CD4-positive, alpha-beta T cell treated with Interleukin-2 at 100 ng/mL for 4 hours (primary cell): ENCODE measurements around the gene BACE1-AS.
"Not testable (repeated sequence)": the region's sequence is repeated elsewhere in the genome, so short reads cannot be mapped to it uniquely, and the experiment has no call there.

ENCODE experiments used
- DNase-seq: peaks from one replicate; pipeline ENCODE4 v3.0.0-alpha.2; 2020; ENCODE audit warnings: low spot score

Gene BACE1-AS

DNA sequence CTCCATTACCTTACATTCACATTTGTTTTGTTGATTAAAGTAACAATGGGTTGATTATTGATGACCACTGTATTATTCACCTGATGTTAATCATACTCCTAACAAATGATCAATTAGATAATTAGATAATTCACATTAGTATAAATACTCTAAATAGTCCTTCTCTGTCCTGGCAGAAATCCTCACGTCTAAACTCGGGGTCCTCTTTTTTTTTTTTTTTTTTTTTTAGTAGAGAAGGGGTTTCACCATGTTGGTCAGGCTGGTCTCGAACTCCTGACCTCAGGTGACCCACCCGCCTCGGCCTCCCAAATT lies 36.1 kb downstream of the BACE1-AS start:
- not testable (repeated sequence) for DNase-seq

DNA sequence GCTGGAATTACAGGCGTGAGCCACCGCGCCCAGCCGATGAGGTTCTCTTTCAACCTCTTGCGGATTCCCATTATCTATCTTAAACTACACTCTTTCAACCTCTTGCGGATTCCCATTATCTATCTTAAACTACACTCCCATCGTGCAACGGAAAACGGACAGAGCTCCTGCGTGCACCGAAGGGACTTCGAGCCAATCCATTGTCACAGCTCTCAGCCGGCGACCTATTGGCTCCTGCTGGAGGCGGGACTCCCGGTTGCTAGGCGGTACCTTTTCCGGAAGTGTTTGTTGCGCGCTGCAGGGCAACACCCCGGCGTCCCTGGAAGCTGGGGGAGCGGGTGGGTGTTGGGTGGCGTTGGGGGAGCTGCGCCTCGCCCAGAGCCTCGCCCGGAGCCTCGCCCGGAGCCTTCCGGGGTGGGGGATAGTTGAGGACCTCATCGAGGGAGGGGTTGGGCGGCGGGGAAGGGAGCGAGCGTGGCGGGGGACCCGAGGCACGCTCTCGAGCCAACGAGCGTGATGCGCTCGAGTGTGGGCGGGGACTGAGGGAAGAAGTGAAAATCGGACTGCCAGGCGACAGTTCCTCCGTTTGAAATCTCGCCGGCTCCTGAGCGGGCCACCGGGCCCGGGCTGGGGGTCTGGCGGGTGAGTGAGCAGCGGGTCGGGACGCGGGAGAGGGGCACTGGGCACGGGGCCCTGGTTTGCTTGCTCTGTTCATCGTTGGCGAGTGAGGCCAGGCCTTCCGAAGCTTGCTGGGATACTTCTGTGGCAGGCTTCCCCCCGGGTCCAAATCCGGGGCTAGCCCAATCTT lies 36.6 kb downstream of the BACE1-AS start, which contains the start of gene CEP164:
CEP164 (plus strand) TSS at position 288 of the 808 bp plus-strand sequence. CDS start 10,733 bp downstream, outside the sequence.
- DNase-seq: peak; percentile 97

DNA sequence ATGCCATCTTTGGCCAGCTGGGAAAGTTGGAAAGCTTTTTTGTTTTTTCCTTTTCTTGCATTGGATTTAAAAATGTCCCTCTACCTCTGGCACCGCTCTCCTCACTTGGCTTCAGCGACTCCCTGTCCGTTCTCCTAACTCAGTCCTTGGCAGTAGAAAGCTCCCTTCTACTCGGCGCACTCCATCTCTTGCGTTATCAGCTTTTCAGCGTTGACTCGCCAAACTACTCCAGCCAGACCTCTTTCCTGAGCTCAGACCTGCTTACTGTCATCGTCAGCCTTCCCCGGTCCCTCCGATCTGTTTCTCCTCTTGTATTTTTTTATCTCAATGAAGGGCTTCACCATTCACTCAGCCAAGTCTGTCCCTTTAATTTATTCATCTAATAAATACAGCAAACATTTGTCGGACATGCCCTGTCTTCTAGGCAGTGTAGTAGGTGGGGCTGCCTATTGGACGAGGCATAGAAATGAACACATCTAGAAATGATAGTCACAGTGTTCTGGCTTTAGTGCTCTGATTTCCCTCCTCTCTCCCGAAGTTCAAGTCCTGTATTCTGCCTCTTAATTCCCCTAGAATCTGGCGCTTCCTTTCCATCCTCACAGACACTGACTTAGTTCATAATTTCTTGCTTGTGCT lies 37.3 kb downstream of the BACE1-AS start:
- peak; percentile 2 for DNase-seq

DNA sequence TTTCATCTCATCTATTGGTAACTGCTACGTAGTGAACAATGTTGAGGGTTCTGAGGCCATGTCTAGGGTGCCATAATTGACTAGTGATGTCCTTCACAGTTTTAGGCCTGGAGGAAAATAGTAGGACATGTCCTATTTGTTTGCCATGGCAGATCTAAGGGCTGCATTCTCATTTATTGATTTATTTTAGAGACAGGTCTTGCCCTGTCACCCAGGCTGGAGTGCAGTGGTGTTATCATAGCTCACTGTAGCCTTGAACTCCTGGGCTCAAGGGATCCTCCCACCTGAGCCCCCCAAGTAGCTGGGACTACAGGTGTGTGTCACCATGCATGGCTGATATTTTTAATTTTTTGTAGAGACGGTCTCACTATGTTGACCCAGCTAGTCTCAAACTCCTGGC lies 41.7 kb downstream of the BACE1-AS start:
- no peak for DNase-seq

DNA sequence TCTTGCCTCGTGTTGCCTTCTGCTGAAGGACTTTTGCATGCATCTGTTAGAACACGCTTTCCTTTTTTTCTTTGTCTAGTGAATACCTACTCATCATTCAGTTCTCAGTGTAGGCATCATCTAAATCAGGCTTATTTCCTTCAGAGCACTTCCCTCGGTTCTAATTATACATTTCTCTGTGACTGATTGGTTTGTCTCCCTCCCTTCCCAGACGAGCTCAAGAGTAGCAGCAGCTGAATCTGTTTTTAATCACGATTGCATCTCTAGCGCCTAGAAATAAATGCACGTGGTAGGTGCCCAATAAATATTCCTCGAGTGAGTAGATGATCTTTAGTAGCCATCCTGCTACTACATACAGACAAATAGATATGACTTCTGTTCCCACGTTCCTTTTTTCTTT lies 42.8 kb downstream of the BACE1-AS start:
- DNase-seq: no peak

DNA sequence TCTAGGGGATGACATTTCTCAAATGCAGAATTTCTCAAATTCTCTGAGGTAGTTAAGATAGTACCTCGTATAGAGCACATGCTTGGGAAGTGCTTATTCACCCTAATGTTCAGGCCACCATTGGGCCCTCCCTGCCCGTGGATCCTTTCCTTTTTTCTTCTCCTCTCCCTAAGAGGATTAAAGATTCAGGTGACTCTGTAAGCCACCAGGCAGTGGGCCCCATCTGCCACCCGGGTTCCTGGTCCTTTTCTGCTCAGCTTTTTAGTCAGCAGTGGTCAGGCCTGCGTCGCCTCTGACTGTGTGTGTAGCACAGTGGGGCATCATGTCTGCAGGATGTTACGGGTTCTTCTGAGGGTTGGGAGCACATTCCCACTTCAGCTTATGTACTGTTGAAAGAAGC lies 43.8 kb downstream of the BACE1-AS start:
- no peak for DNase-seq

DNA sequence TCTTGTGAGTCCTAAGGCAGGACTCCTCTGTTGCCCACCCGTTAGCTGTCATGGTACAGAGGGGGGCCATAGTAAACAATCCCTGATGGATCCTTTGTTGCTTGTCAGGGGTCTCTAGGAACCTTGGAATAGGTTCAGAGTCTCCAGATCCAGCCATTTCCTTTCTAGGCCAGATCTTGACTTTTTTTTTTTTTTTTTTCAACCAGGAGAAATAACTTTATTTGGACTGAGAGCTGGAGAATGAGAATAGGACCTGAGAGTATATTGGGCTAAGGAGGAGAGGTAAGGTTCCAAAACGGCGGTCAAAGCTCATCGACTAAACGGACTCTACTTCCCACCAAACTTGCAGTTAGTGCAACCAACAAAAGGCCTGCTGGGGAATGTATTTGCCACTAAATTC lies 44.3 kb downstream of the BACE1-AS start:
- no peak for DNase-seq

DNA sequence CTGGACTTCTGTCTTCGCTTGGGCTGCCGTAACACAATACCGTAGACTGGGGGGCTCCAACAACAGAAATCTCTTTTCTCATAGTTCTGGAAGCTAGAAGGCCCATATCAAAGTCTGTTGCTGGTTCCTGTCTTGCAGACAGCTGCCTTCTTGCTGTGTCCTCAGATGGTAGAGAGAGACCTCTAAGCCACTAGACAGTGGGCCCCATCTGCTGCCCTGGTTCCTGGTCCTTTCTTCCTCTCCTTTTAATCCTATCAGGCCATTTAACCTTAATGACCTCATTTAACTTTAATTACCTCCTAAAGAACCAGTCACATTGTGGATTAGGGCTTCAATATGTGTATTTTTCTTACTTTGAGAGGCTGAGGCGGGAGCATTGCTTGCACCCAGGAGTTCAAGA lies 45.9 kb downstream of the BACE1-AS start:
- no peak for DNase-seq
